Suprapubic skin (tissue), 4 donors: ENCODE measurements around the gene TTC13.

Experiments used
- EP300 ChIP-seq: sonication (generic); formaldehyde crosslinking; IDR thresholded peaks from one replicate; pipeline ENCODE4 v1.6.1; 2017; ENCODE audit warnings: antibody characterized with exemption
- POLR2A ChIP-seq, 2 donors: fragments of 450-650 bp; IDR thresholded peaks; one replicate each; pipeline ENCODE4 v1.6.1; 2017; ENCODE audit warnings: antibody characterized with exemption in 2 of 2, mild to moderate bottlenecking in 2 of 2, moderate library complexity in 2 of 2
- POLR2AphosphoS5 ChIP-seq, 3 donors: sonication (generic); formaldehyde crosslinking; IDR thresholded peaks; one replicate each; pipeline ENCODE4 v1.6.1; 2017; ENCODE audit warnings: antibody characterized with exemption in 3 of 3
- TF ChIP-seq, protein P1 (sequence below), 2 donors: fragments of 200-600 bp in 1 of 2; fragments of 450-650 bp in 1 of 2; sonication (generic) in 1 of 2; IDR thresholded peaks; one replicate each; pipeline ENCODE4 v1.5.1; 2016 to 2019; ENCODE audit warnings: antibody characterized with exemption in 2 of 2, mild to moderate bottlenecking in 1 of 2, moderate library complexity in 1 of 2

DNA sequence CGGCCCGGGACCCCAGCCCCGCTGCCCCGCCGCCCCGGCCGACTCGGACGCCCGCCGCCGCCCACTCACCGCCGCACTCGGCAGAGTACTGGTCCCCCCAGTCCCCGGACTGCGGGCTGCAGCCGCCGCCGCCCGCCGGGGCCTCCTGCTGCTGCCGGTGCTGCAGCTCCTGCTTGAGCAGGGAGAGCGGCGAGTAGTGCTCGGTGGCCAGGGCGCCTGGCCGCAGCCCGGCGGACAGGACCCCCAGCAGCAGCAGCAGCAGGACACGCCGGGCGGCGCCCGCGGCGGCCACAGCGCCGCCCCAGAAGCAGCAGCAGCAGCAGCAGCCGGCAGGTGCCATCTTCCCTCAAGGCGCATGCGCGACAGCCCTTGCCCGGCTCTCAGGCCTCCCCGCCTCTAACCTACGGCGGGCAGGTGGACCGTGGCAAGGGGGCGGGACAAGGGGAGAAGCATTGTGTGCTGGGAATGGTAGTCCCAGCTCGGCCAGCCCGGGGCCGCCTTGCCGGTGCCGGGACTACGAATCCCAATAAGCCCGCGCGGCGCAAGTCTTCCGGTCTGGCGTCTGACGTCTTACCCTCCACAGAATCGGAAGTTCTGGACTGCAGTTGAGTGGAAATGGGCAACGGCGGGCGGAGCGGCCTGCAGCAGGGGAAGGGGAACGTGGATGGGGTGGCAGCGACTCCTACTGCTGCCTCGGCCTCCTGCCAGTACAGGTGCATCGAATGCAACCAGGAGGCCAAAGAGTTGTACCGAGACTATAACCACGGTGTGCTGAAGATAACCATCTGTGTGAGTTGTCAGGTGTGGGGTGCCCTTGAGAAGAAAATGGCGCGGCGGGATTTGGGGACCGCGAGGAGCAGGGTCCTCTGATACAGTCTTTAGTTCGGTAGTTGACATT, at the start of gene TTC13, which contains the start of gene ARV1:
- TF ChIP-seq, protein P1, sequence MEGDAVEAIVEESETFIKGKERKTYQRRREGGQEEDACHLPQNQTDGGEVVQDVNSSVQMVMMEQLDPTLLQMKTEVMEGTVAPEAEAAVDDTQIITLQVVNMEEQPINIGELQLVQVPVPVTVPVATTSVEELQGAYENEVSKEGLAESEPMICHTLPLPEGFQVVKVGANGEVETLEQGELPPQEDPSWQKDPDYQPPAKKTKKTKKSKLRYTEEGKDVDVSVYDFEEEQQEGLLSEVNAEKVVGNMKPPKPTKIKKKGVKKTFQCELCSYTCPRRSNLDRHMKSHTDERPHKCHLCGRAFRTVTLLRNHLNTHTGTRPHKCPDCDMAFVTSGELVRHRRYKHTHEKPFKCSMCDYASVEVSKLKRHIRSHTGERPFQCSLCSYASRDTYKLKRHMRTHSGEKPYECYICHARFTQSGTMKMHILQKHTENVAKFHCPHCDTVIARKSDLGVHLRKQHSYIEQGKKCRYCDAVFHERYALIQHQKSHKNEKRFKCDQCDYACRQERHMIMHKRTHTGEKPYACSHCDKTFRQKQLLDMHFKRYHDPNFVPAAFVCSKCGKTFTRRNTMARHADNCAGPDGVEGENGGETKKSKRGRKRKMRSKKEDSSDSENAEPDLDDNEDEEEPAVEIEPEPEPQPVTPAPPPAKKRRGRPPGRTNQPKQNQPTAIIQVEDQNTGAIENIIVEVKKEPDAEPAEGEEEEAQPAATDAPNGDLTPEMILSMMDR (IDR thresholded peaks at IDR 0.05): no peak
- TF ChIP-seq POLR2A (IDR thresholded peaks at IDR 0.05) (peak in 1 of 2 donors; percentile 8), POLR2AphosphoS5 (IDR thresholded peaks at IDR 0.05) (peak in 2 of 3 donors; percentile 54 to 63), EP300 (no peak)
